Fibroblast of pulmonary artery (primary cell): ENCODE results near the gene PHLDB3.
A peak's percentile ranks its signal among the peaks of the same experiment; 100 is the strongest.

Source experiments
- DNase-seq: peaks from one replicate; pipeline ENCODE4 v3.0.0-alpha.2; 2010; ENCODE audit warnings: low read depth
- H3K4me3 ChIP-seq: replicated peaks from 2 replicates; pipeline ENCODE4 v1.5.1; 2011; ENCODE audit warnings: low read depth, mild to moderate bottlenecking, control low read depth, low read length, moderate library complexity
- TF ChIP-seq, protein P1 (sequence below): IDR thresholded peaks from 2 replicates; pipeline ENCODE4 v1.5.1; 2011; ENCODE audit warnings: mild to moderate bottlenecking, control low read depth, low read length, inconsistent platforms; ENCODE audit errors: missing control alignments

PHLDB3 gene

DNA sequence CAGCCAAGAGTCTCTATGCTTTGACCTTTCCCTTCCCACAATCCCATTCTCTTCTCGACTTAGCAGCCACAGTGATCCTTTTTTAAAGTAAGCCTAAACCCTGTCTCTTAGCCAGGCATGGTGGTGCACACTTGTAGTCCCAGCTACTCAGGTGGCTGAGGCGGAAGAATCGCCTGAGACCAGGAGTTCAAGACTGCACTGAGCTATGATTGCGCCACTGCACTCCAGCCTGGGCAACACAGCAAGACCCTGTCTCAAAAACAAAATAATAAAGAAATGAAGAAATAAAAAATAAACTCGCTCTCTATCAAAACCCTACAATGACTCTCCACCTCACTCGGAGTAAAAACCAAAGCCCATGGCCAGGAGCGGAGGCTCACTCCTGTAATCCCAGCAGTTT is 75.2 kb downstream of the PHLDB3 start:
- H3K4me3 ChIP-seq = no peak overlapping the region
- TF ChIP-seq, protein P1, sequence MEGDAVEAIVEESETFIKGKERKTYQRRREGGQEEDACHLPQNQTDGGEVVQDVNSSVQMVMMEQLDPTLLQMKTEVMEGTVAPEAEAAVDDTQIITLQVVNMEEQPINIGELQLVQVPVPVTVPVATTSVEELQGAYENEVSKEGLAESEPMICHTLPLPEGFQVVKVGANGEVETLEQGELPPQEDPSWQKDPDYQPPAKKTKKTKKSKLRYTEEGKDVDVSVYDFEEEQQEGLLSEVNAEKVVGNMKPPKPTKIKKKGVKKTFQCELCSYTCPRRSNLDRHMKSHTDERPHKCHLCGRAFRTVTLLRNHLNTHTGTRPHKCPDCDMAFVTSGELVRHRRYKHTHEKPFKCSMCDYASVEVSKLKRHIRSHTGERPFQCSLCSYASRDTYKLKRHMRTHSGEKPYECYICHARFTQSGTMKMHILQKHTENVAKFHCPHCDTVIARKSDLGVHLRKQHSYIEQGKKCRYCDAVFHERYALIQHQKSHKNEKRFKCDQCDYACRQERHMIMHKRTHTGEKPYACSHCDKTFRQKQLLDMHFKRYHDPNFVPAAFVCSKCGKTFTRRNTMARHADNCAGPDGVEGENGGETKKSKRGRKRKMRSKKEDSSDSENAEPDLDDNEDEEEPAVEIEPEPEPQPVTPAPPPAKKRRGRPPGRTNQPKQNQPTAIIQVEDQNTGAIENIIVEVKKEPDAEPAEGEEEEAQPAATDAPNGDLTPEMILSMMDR = no peak
- no peak for DNase-seq

DNA sequence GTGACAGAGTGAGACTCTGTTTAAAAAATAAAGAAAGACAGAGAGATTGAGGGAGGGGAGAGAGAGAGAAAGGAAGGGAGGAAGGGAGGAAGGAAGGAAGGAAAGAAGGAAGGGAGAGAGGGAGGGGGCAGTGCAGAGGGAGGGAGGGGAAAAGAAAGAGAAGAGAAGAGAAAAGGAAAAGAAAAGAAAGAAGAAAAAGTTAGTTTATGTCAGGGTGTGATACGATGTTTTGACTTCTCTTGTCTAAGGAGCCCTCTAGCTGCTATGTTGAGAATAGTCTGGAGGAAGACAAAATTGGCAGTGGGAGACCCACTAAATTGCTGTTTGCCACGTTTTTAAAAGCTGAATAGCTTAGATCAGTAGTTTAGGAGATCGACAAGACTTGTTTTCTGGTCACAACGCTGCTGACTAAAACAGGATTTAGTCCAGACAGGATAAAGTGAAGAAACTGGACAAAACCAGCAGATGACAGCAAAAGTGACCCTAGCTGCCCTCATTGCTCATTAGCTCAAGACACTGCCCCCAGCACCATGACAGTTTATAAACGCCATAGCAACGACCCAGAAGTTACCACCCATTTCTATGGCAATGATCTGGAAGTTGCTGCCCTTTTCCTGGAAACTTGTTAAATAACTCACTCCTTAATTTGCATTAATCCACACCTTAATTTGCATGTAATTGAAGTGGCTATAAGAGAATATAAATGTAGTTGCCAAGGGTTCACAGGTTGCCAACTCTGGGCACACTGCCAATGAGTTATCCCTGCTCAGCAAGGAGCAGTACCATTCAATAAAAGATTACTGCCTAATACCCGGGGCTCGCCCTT is 78.8 kb downstream of the PHLDB3 start:
- DNase-seq = peak; percentile 30
- TF ChIP-seq, protein P1 = peak; percentile 66
- no peak overlapping the region for H3K4me3 ChIP-seq
